ENCODE data around the gene ETFB.

The ETFB gene

GRCh38 chr19:51372649-51373504, 6.7 kb upstream of the ETFB start, which contains the start of gene NKG7:
TSS of gene NKG7 (minus strand) at chr19:51372654. CDS start at chr19:51372535, 119 bp downstream.
- no peak for DNase-seq

DNA sequence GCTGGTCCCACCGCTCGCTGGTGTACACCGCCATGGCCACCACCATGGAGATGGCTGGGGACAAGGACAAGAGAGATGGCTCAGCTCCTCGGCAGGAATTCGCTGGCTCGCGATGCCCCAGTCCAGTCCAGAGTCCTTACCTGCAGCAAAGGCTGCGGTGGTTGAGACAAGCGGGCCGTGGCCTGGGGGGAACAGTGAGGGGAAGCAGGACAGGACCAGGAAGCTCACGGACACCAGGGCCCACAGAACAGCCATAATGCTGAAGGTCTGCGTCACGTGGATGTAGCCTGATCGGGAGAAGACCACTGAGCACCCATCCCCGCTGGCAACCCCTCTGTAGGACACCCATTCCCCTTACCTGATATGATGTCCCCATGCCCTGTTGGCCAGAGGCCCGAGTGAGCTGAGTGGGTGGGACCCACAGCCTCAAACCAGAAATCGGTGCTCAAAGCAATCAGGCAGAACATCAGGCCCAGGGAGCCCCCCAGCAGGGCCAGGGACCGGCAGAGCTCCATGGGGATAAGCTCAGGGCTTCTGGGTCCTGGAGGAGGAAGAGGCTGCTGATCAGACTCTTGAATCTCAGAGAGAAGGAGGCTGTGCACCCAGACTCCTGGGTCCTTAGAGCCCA, 5.9 kb upstream of the ETFB start:
- DNase-seq: no peak

DNA sequence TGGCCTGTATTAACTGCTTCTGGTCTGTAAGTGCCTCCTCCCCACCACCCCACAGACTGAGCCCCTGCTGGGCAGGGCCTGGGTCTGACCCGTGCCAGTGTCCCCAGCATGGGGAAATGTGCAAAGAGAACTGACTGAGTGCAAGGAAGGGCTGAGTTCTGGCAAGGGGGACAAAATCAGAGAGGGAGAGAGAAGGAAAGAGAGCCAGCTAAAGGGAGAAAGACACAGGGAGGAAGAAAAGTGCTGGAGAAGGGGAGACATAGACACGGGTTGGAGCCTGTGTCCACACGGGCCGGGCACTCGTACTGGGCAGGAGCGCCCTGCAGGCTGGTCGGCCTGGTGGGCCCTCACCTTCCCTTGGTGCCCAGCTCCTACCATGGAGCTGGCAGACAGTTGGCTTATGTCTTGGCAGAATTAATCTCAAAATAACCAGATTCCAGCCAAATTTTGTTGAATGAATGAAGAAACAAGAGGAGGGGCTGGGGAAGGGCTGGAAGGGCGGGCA, 5.0 kb upstream of the ETFB start:
- no peak for DNase-seq

DNA sequence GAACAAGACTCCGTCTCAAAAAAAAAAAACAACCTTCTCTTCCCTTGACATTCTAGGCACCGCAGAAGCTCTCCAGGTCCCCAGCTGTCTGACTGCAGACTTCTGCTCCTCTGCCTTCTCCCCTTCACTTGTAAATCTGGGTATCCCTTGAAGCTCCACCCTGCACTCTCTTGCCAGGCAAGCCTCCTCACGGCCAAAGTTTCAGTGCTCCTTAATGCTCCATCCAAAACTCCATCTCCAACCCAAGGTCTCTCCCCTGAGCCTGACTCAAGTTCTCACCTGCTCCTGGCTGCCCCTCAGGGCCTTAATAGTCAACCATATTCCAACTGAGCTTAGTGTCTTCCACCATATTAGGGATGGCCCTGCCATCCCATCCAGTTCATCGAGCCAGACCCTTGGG, 4.0 kb upstream of the ETFB start:
- no peak for DNase-seq

DNA sequence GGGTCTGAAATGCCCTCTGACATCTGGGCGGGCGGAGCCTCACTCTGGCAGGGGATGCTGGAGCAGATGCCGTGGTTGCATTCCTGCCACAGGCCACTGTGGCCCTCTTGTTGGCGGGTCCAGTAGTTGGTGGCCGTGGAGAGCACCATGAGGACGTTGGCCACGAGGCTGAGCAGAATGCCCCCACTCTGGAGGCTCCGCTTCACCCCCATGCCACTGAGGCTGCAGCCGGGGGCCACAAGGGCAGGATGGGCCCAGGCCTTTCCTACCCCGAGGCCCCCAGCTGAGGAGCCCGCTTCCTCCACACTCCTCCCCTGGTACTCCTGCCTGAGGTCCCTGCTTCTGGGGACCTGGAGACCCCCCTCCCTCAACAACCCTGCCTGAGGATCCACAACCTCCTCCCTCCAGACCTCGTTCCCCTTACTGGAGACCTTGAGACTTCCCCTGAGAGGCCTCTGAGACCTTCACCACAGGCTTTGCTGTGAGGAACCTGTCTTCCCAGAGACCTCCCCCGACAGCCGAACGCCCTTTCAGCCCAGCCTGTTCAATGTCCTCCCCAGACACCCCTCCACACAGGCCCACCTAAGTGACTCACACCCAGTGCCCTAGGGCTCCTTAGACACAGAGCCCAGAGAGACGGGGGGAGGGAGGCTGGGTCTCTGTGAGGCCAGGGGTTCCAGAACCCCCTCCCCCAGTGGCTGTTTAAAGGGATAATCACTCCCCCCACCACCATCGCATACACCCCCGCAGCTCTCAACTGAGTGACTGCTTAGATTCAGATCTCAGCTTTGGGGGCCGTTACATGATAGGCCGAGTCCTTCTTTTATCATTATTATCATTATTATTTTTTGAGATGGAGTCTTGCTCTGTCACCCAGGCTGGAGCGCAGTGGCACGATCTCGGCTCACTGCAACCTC, 2.4 kb upstream of the ETFB start, which contains the start of gene CLDND2:
TSS of gene CLDND2 (minus strand) at position 638 of the 917 bp plus-strand sequence. CDS start at position 212, 426 bp downstream.
- DNase-seq: peak in 3 of 14 donors; percentile 37 to 55 (median 53)

GRCh38 chr19:51367565-51368365, 1.6 kb upstream of the ETFB start:
- peak; percentile 52 to 98 (median 94) for DNase-seq

GRCh38 chr19:51367255-51367564, 1.0 kb upstream of the ETFB start:
- DNase-seq: peak in 1 of 14 donors; percentile 77

DNA sequence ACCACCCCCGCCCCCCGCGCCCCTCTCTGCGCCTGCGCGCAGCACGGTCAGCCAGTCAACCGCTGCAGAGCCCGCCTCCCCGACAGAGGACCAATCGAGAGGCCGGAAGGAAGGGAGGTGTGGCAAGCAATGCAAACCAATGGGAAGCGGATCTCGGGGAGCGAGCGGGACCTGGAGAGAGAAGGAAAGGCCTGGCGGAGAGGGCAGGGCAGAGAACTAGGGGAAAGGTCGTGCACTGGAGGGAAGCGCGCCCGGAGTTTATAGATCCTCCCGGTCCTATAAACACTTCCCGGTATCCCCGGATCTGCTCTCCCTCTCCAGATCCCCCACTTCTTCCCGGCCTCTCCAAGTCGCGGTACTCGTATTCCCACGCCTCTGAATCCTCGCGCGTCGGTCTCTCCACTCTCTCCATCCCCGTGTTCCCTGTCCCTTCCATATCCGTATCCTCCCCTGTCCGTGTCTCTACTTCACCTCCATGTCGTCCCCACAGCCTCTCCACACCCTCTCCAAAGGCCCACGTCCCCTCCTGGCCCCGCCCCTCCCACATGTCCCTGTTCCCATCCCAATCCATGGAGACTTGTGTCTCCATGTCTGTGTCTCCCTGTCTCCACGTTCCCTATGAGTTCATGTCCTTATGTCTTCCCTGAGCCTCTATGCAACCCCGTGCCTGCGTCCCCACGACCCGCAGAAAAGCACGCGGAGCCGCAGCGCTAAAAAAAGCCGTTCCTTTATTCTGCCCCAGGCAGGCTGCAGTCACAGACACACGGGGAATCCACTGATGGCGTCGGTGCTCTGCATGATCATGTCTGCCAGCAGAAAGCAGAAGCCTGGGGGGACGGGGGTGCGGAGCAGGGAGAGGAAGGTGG, 434 bp upstream of the ETFB start:
- peak; percentile 70 to 98 (median 94) for DNase-seq

GRCh38 chr19:51365211-51365964, 800 bp downstream of the ETFB start:
- peak in 8 of 14 donors; percentile 12 to 62 (median 36) for DNase-seq

DNA sequence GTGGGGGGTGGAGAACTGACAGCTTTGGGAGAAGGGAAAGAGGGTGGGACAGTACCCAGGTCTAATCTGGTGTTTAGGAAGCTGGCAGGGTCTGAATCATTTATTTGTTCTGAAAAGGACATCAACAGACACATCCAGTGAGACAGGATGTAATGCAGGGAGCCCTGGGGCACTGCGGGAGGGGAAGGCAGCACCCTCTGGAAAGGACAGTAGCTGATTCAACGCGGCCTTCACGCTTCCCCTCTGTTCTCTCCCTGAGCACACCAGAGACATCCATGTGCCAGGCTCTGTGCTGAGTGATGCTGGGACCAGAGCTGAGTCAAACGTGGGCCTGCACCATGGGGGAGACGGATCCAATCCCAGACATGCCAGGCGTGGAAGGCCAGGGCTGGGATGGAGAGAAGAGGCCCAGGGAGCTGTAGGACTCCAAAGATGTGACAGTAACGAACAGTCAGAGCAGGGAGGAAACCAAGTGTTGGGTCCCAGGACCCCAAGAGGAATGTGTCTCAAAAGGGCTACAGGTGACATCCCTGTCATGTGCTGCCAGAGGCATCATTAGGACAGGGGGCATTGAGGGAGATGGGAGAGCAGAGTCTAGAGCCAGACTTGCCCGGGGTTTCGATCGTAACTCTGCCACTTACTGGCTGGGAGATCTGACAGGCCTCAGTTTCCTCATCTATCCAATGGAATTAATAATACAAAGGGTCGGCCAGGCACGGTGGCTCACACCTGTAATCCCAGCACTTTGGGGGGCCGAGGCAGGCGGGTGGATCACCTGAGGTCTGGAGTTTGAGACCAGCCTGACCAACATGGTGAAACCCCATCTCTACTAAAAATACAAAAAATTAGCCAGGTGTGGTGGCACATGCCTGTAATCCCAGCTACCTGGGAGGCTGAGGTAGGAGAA, 1.7 kb downstream of the ETFB start:
- DNase-seq: peak in 7 of 14 donors; percentile 8 to 72 (median 24)

GRCh38 chr19:51361239-51361638, 4.9 kb downstream of the ETFB start:
- no peak for DNase-seq

- peak in 3 of 14 donors; percentile 1 to 19 (median 15) for DNase-seq
Measured at GRCh38 chr19:51359294-51359693, 6.9 kb downstream of the ETFB start.

GRCh38 chr19:51357952-51358351, 8.2 kb downstream of the ETFB start:
- DNase-seq: no peak

GRCh38 chr19:51356159-51356801, 9.9 kb downstream of the ETFB start:
- DNase-seq: no peak

DNA sequence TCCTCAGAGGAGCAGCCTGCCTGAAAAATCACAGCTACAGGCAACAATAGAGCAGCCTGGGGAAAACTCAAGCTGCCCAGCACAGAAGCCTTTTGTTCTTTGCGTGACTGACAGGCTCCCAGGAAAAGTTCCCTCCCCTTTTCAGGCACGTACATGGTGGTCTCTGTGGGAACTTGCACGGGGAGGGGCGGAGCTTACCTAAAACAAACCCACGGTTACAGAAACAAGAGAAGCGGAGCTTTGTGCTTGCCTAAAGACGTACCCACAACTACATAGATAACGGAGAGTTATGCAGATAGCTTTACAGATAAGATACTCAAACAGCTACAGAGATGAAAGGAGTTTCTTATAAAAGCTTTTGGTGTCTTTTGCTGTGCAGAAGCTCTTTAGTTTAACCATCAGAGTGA, 11.4 kb downstream of the ETFB start:
- DNase-seq: peak in 9 of 14 donors; percentile 8 to 50 (median 29)

- no peak for DNase-seq
Measured at GRCh38 chr19:51354103-51354741, 12.0 kb downstream of the ETFB start.

GRCh38 chr19:51352783-51353360, 13.3 kb downstream of the ETFB start:
- no peak for DNase-seq
